Activated CD4-positive, alpha-beta T cell treated with anti-CD3 and anti-CD28 coated beads, Interleukin-2, amount 10 ng/mL, durations not matched to agents 24 days and 14 days (primary cell): ENCODE measurements around the gene ADGRG1. TPM values are rescaled to one million over a fixed set of nuclear protein-coding genes. Genes with fewer than 3 reads are reported as not detected.
"Not testable (repeated sequence)": the region's sequence is repeated elsewhere in the genome, so short reads cannot be mapped to it uniquely, and the experiment has no call there.

Source experiments
- DNase-seq: peaks from one replicate; pipeline ENCODE4 v3.0.0; 2022
- H3K27ac Mint-ChIP-seq: one replicate; pipeline ENCODE4 v1.8.0; 2022; ENCODE audit warnings: mild to moderate bottlenecking, mixed read lengths
- H3K27me3 Mint-ChIP-seq: one replicate; pipeline ENCODE4 v1.8.0; 2022; ENCODE audit warnings: mixed read lengths
- H3K36me3 Mint-ChIP-seq: one replicate; pipeline ENCODE4 v1.8.0; 2022; ENCODE audit warnings: low read depth, mild to moderate bottlenecking, mixed read lengths
- H3K4me1 Mint-ChIP-seq: one replicate; pipeline ENCODE4 v1.8.0; 2021; ENCODE audit warnings: mixed read lengths
- H3K4me3 Mint-ChIP-seq: one replicate; pipeline ENCODE4 v1.8.0; 2022; ENCODE audit warnings: mild to moderate bottlenecking, moderate library complexity, mixed read lengths
- H3K9me3 Mint-ChIP-seq: one replicate; pipeline ENCODE4 v1.8.0; 2021; ENCODE audit warnings: mixed read lengths
- intact Hi-C: fragments of 100-400 bp; cut with micrococcal nuclease; formaldehyde crosslinking; loops from one replicate; pipeline ENCODE4 v1.15.1; 2023
- total RNA-seq: library from RNA; stranded (reverse); gene quantifications from 2 replicates; pipeline ENCODE4 v1.2.3, GENCODE V29; 2022

The ADGRG1 gene
- total RNA-seq, 1 donor from 2014 or later: 4.8 TPM

- H3K27ac Mint-ChIP-seq: no peak overlapping the region
Measured at GRCh38 chr16:57670196-57670595, 41.8 kb downstream of the ADGRG1 start.

DNA sequence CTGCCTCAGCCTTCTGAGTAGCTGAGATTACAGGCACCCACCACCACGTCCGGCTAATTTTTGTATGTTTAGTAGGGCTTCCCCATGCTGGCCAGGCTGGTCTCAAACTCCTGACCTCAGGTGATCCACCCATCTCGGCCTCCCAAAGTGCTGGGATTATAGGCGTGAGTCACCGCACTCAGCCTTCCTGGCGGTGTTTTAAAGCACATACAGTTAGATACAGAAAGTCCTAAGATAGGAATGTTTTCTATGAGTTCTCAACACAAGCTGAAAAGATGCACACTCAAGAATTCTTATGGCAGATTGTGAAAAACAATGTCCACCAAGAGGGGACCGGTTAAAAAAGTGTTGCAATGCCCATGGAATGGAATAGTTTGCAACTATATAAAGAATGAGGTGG is 43.0 kb downstream of the ADGRG1 start:
- H3K27me3 Mint-ChIP-seq: peaks cover 20% of the 10 kb centered on the region
- H3K4me3 Mint-ChIP-seq, H3K4me1 Mint-ChIP-seq, H3K9me3 Mint-ChIP-seq, DNase-seq, intact Hi-C loops, H3K36me3 Mint-ChIP-seq, H3K27ac Mint-ChIP-seq: not testable (repeated sequence)

More at GRCh38 chr16:57670196-57670595, 41.8 kb downstream of the ADGRG1 start:
- no peaks in the 10 kb centered on the region for H3K4me1 Mint-ChIP-seq
- intact Hi-C loops: no loop called here
- no peaks in the 10 kb centered on the region for H3K9me3 Mint-ChIP-seq
- no peak for DNase-seq
- H3K27me3 Mint-ChIP-seq: peaks cover 20% of the 10 kb centered on the region
- no peaks in the 10 kb centered on the region for H3K36me3 Mint-ChIP-seq
- H3K4me3 Mint-ChIP-seq: no peak overlapping the region

DNA sequence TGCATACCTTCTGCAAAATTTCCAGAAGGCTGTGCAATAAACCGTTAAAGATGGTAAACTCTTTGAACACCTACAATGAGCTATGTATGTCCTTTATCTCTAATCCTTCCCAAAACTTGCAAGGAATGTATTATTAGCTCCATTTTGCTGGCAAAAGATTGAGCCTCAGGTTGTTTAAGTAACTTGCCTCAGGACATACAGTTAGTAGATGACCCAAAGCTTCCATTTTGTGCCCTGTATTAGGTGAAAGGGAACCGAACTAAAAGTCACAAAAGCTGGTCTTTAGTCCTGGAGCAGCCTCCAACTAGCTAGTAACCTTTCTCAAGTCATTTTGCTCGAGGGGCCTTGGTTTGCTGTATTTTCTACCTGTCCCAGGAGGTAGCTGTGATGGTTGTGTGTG is 44.0 kb downstream of the ADGRG1 start:
- Mint-ChIP-seq H3K9me3 (no peaks in the 10 kb centered on the region), H3K27ac (no peak overlapping the region), H3K27me3 (peaks cover 20% of the 10 kb centered on the region), H3K4me3 (no peak overlapping the region), H3K4me1 (no peaks in the 10 kb centered on the region), H3K36me3 (no peaks in the 10 kb centered on the region)
- intact Hi-C loops: no loop called here
- DNase-seq: no peak

DNA sequence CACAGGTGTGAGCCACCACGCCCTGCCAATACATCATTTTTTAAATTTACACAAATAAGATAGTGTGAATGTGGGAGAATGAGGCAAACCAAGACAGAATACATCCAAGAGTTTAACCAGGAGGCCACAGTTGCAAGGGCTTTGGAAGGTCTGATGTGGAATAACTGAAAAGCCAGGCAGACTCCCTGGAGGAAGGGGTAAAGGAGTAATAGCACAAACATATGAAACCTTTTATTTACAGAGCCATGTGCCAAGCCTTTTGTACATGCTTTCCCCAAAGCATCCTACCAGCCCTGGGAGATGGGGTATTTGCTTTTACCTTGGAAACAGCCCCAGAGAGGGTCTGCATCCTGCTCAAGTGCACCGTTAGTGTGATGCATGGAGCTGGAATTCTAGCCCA is 44.4 kb downstream of the ADGRG1 start:
- DNase-seq: no peak
- H3K4me3 Mint-ChIP-seq: no peak overlapping the region
- intact Hi-C loops: no loop called here
- no peak overlapping the region for H3K27ac Mint-ChIP-seq
- no peaks in the 10 kb centered on the region for H3K36me3 Mint-ChIP-seq
- H3K27me3 Mint-ChIP-seq: peaks cover 20% of the 10 kb centered on the region
- no peaks in the 10 kb centered on the region for H3K9me3 Mint-ChIP-seq
- no peaks in the 10 kb centered on the region for H3K4me1 Mint-ChIP-seq

DNA sequence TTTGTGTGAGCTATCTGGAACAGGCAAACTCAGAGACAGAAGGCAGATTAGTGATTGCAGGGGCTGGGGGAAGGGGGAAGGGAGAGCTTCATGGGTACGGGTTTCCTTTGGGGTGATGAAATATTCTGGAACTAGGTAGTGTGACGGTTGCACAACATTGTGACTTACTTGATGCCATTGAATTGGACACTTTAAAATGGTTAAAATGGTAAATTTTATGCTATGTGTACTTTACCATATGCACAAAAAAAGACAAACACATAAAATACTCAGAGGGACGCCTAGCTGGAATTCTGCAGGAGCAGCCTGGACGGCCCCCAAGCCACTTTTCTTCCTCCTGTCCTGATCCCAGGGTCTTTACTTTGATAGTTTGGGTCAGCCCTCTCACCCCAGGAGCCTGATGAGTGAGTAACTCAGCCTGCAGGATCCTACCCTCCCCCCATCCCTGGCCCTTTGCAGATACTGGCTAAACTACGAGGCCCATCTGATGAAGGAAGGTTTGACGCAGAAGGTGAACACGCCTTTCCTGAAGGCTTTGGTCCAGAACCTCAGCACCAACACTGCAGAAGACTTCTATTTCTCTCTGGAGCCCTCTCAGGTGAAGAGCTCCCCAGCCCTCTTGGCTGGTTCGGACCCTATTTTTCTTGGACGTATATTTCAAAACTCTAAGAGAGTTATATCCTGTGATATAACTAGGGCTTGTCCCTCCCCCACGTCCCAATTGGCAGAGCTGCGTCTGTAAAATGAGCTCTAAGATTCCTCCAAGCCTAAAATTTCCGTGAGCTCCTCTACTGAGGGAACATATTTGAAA is 47.5 kb downstream of the ADGRG1 start:
- Mint-ChIP-seq H3K36me3 (no peaks in the 10 kb centered on the region), H3K9me3 (no peaks in the 10 kb centered on the region), H3K4me3 (no peak overlapping the region), H3K4me1 (peaks cover 1% of the 10 kb centered on the region), H3K27me3 (peaks cover 16% of the 10 kb centered on the region), H3K27ac (no peak overlapping the region)
- no peak for DNase-seq
- intact Hi-C loops: no loop called here

DNA sequence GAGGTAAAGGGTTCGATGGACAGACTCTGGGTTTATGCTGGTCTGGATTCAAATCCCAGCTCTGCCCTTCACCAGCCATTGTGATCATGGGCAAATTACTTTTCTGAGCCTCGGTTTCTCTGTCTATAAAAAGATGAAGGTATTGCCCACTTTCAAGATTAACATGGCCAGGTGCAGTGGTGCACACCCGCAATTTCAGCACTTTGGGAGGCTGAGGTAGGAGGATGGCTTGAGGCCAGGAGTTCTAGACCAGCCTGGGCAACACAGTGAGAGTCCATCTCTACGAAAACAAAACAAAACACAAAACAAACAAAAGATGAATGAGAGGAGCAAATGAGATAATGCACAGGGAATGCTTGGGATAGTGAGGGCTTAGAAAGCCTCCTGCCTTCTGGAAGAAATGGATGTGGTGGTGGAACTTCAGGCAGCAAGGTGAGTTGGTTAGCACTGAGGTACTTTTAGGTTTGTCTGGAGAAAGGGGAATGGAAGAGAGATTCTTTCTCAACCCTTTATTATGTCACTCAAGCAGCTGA is 48.2 kb downstream of the ADGRG1 start:
- peaks cover 12% of the 10 kb centered on the region for H3K27me3 Mint-ChIP-seq
- H3K4me3 Mint-ChIP-seq: no peak overlapping the region
- H3K27ac Mint-ChIP-seq: no peak overlapping the region
- H3K36me3 Mint-ChIP-seq: no peaks in the 10 kb centered on the region
- DNase-seq: no peak
- intact Hi-C loops: no loop called here
- peaks cover 1% of the 10 kb centered on the region for H3K4me1 Mint-ChIP-seq
- no peaks in the 10 kb centered on the region for H3K9me3 Mint-ChIP-seq

- no peaks in the 10 kb centered on the region for H3K36me3 Mint-ChIP-seq
- H3K9me3 Mint-ChIP-seq: no peaks in the 10 kb centered on the region
- no peak overlapping the region for H3K27ac Mint-ChIP-seq
- intact Hi-C loops: no loop called here
- H3K4me3 Mint-ChIP-seq: no peak overlapping the region
- no peak for DNase-seq
- H3K4me1 Mint-ChIP-seq: peaks cover 1% of the 10 kb centered on the region
- H3K27me3 Mint-ChIP-seq: peaks cover 11% of the 10 kb centered on the region
Measured at GRCh38 chr16:57677622-57678369, 49.4 kb downstream of the ADGRG1 start.

DNA sequence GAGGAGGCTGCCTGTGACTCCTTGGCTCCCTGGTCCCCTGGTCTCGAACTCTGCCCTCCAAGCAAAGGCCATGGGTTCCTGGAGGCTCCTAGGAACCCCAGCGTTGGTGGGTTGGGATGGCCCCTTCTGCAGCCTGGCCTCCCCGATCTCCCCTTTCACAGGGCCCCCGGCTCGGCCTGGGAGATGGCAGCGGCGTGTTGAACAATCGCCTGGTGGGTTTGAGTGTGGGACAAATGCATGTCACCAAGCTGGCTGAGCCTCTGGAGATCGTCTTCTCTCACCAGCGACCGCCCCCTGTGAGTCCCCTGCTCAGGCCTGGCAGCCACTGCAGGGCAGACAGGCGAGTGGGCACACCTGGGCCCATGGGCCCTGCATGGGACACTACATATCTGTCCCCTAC is 50.6 kb downstream of the ADGRG1 start:
- H3K36me3 Mint-ChIP-seq: no peaks in the 10 kb centered on the region
- H3K27ac Mint-ChIP-seq: no peak overlapping the region
- H3K9me3 Mint-ChIP-seq: no peaks in the 10 kb centered on the region
- intact Hi-C loops: no loop called here
- DNase-seq: no peak
- H3K4me3 Mint-ChIP-seq: no peak overlapping the region
- peaks cover 2% of the 10 kb centered on the region for H3K27me3 Mint-ChIP-seq
- peaks cover 1% of the 10 kb centered on the region for H3K4me1 Mint-ChIP-seq

DNA sequence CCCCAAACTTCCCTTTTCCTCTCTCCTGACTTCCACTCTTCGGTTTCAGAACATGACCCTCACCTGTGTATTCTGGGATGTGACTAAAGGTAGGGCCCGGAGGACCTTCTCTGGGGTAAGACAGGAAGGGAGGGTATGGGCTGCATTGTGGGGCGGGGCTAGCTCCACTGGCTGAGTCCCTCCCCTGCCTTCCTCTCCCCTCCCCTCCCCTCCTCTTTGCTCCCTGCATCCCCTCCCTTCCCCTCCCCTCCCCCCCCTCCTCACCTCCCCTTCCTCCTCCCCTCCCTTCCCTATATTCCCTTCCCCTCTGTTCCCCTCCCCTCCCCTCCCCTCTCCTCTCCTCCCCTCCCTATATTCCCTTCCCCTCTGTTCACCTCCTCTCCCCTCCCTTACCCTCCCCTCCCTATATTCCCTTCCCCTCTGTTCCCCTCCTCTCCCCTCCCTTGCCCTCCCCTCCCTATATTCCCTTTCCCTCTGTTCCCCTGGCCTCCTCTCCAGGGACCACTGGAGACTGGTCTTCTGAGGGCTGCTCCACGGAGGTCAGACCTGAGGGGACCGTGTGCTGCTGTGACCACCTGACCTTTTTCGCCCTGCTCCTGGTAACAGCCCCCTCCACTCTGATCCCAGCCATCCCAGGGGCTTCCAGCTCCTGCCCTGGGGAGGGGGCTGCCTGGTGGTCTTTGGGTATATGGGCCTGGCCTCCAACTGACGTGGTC is 51.5 kb downstream of the ADGRG1 start:
- intact Hi-C loops: no loop called here
- H3K4me3 Mint-ChIP-seq: no peak overlapping the region
- no peaks in the 10 kb centered on the region for H3K36me3 Mint-ChIP-seq
- peaks cover 1% of the 10 kb centered on the region for H3K4me1 Mint-ChIP-seq
- H3K9me3 Mint-ChIP-seq: no peaks in the 10 kb centered on the region
- DNase-seq: no peak
- peaks cover 1% of the 10 kb centered on the region for H3K27me3 Mint-ChIP-seq
- no peak overlapping the region for H3K27ac Mint-ChIP-seq

GRCh38 chr16:57680842-57681375 is 52.5 kb downstream of the ADGRG1 start:
- intact Hi-C loops: no loop called here
- Mint-ChIP-seq H3K27ac (no peak overlapping the region), H3K4me1 (peaks cover 1% of the 10 kb centered on the region), H3K4me3 (no peak overlapping the region), H3K27me3 (peaks cover 1% of the 10 kb centered on the region), H3K36me3 (no peaks in the 10 kb centered on the region), H3K9me3 (no peaks in the 10 kb centered on the region)
- DNase-seq: no peak

DNA sequence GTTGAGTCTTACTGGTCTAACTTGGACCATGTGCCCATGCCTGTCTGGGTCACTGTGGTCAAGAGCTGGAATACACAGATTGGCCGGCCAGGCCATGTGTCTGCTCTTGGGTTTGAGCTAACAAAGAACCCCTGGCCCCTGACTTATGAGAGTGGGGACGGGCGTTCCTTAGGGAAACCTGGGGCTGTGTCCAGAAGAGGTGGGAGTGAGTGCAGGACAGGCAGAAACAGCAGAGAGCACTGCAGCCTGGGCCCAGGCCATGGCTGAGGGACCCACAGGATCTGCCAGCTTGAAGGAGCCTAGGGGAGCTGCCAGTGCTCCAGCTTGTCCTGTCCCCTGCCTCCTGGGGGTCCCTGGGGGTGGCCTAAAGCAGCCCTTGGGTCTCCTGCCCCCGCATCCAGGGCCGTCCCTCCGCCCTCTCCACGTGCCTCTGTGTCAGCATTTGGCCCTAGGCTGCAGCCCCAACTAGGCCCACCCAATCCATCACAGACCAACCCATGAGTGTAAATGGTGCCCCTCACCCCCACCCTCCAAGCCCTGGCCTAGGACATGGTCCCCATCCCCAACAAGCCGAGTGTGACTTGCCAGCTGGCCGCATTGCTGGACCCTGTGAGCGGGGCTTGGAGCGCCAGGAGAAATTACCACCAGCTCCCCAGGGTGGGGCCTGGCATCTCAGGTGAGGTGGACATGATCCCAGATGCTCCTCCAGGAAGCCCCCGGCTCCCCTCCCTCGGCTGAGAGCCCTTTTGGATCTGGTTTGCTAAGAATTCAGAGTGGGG is 53.7 kb downstream of the ADGRG1 start:
- Mint-ChIP-seq H3K27me3 (peaks cover 3% of the 10 kb centered on the region), H3K36me3 (no peaks in the 10 kb centered on the region), H3K4me3 (no peak overlapping the region), H3K27ac (no peak overlapping the region), H3K4me1 (peaks cover 1% of the 10 kb centered on the region), H3K9me3 (no peaks in the 10 kb centered on the region)
- intact Hi-C loops: no loop called here
- no peak for DNase-seq

- no peak overlapping the region for H3K27ac Mint-ChIP-seq
- DNase-seq: no peak
- no peaks in the 10 kb centered on the region for H3K36me3 Mint-ChIP-seq
- H3K4me3 Mint-ChIP-seq: no peak overlapping the region
- peaks cover 1% of the 10 kb centered on the region for H3K4me1 Mint-ChIP-seq
- no peaks in the 10 kb centered on the region for H3K9me3 Mint-ChIP-seq
- H3K27me3 Mint-ChIP-seq: peaks cover 3% of the 10 kb centered on the region
- intact Hi-C loops: no loop called here
Measured at GRCh38 chr16:57682809-57683635, 54.6 kb downstream of the ADGRG1 start.
